HepG2 (cell line): Measurements from ENCODE around the gene MAPK13. TPM values are rescaled to one million over a fixed set of nuclear protein-coding genes. Genes with fewer than 3 reads are reported as not detected.

Experiments
- ATAC-seq: fragments of 200-7000 bp; cut with Tn5 transposase; 3 replicates; pipeline ENCODE4 v1.9.1; 2020; ENCODE audit warnings: mild to moderate bottlenecking, moderate library complexity
- BruUV-seq: library from RNA; stranded (reverse); fragments of 400-500 nt; replicated peaks from 2 replicates; lab custom pipeline; 2021; lab: Mats Ljungman, UMichigan
- CTCF ChIA-PET: fragments of 300-600 bp; formaldehyde crosslinking; extraction: SDS; loops from one replicate; lab custom pipeline; 2021; ENCODE audit warnings: low total read pairs, inconsistent platforms, low intra/inter-chr PET ratio; lab: Yijun Ruan, JAX
- POLR2A ChIA-PET: fragments of 350-600 bp; sonication (Branson Sonifier 250); formaldehyde crosslinking; loops from one replicate; lab custom pipeline; 2020; ENCODE audit warnings: antibody characterized with exemption, inconsistent platforms; lab: Yijun Ruan, JAX
- DNase-seq: peaks from one replicate; pipeline ENCODE4 v3.0.0-alpha.2; 2015; ENCODE audit warnings: low spot score
- FAIRE-seq: peaks from 3 replicates; lab custom pipeline; 2011; peaks lifted over from hg19 to GRCh38; lab: Jason Lieb, UNC
- H2AFZ ChIP-seq: one replicate; pipeline ENCODE4 v1.6.1; 2011; ENCODE audit warnings: low read length, inconsistent platforms
- H3K27ac ChIP-seq: fragments of 300-600 bp; 3 replicates; pipeline ENCODE4 v1.8.0; 2011; ENCODE audit warnings: mixed run types, mild to moderate bottlenecking, mixed read lengths, low read length, inconsistent platforms; ENCODE audit not compliant: insufficient read depth; ENCODE audit errors: extremely low read length
- H3K27me3 ChIP-seq, 2 experiments: fragments of 200-600 bp in 1 of 2; 2 replicates in 1 of 2; 3 replicates in 1 of 2; pipeline versions ENCODE4 v1.6.0 to v1.8.0; 2011; ENCODE audit warnings: low read length in 2 of 2, mild to moderate bottlenecking in 2 of 2, moderate library complexity in 2 of 2, inconsistent platforms in 1 of 2; ENCODE audit not compliant: insufficient read depth in 2 of 2, control insufficient read depth in 1 of 2
- H3K36me3 ChIP-seq, 2 experiments: fragments of 200-600 bp in 1 of 2; replicated peaks in 1 of 2; 2 replicates in 1 of 2; 3 replicates in 1 of 2; pipeline versions ENCODE4 v1.5.1 to v1.8.0; 2011; ENCODE audit warnings: low read length in 2 of 2, inconsistent platforms in 1 of 2; ENCODE audit not compliant: insufficient read depth in 2 of 2, control insufficient read depth in 1 of 2
- H3K4me1 ChIP-seq: 2 replicates; pipeline ENCODE4 v1.5.1; 2012; ENCODE audit warnings: low read length, inconsistent platforms; ENCODE audit not compliant: insufficient read depth
- H3K4me2 ChIP-seq: 2 replicates; pipeline ENCODE4 v1.6.0; 2011; ENCODE audit warnings: low read depth, low read length, inconsistent platforms
- H3K4me3 ChIP-seq, 3 experiments: fragments of 200-600 bp in 1 of 3; sonication (generic), shearing (Covaris generic) in 1 of 3; replicated peaks in 1 of 3; 2 replicates each; pipeline ENCODE4 v1.5.1; 2011 to 2016; ENCODE audit warnings: low read length in 3 of 3, inconsistent platforms in 2 of 3, low read depth in 2 of 3, mild to moderate bottlenecking in 2 of 3, control low read depth in 1 of 3, mixed read lengths in 1 of 3; ENCODE audit not compliant: insufficient read depth in 1 of 3
- H3K79me2 ChIP-seq: one replicate; pipeline ENCODE4 v1.6.1; 2011; ENCODE audit warnings: low read length, inconsistent platforms; ENCODE audit not compliant: insufficient read depth
- H3K9ac ChIP-seq: 2 replicates; pipeline ENCODE4 v1.6.0; 2011; ENCODE audit warnings: mild to moderate bottlenecking, low read depth, low read length, inconsistent platforms; ENCODE audit not compliant: insufficient read depth
- H3K9me3 ChIP-seq: 2 replicates; pipeline ENCODE4 v1.5.1; 2012; ENCODE audit warnings: mild to moderate bottlenecking, low read length
- H4K20me1 ChIP-seq: 2 replicates; pipeline ENCODE4 v1.6.0; 2011; ENCODE audit warnings: inconsistent platforms, mild to moderate bottlenecking, low read length, moderate library complexity; ENCODE audit not compliant: insufficient read depth
- HDAC2 ChIP-seq: sonication (generic); formaldehyde crosslinking; IDR thresholded peaks from 2 replicates; pipeline ENCODE4 v1.4.0; 2020; ENCODE audit warnings: missing genetic modification reagents
- WGBS: methylation state at CpG from one replicate; pipeline ENCODE4 v1.1.6; 2017; ENCODE audit warnings: low lambda C conversion rate; 5-methylcytosine and 5-hydroxymethylcytosine counted together
- in situ Hi-C: cut with HindIII; loops from 2 replicates; pipeline ENCODE4 v1.10.0; 2017; ENCODE audit warnings: low pct_unique_long_range_greater_than_20kb; ENCODE audit not compliant: extremely low pct_ligation_motif_present
- intact Hi-C: fragments of 100-400 bp; cut with micrococcal nuclease; formaldehyde crosslinking; loops from one replicate; pipeline ENCODE4 v1.10.0; 2022; ENCODE audit not compliant: unreplicated experiment
- polyA plus RNA-seq, 8 experiments: library from polyadenylated mRNA; depleted of rRNA in 3 of 8; stranded (reverse) in 7 of 8; unstranded in 1 of 8; fragments of >200 nt; fragmentation: Illumina TruSeq in 4 of 8; extraction: Trizol in 4 of 8; gene quantifications; 2 replicates each; pipeline versions ENCODE4 v1.2.1 to v1.2.3, GENCODE V29; 2011 to 2016; ENCODE audit warnings: low read depth in 4 of 8, missing spikeins in 1 of 8, mixed read lengths in 1 of 8; ENCODE audit not compliant: insufficient read depth in 1 of 8
- total RNA-seq, 5 experiments: library from RNA; depleted of rRNA; stranded (reverse); fragments of >200 nt; fragmentation: Illumina TruSeq; extraction: Trizol; gene quantifications; 2 replicates each; pipeline ENCODE4 v1.2.3, GENCODE V29; 2016; ENCODE audit warnings: low read depth in 1 of 5
- TF ChIP-seq, protein P1 (sequence below): sonication (generic); formaldehyde crosslinking; IDR thresholded peaks from 2 replicates; pipeline ENCODE4 v1.5.1; 2020; ENCODE audit warnings: mild to moderate bottlenecking, missing genetic modification reagents, moderate library complexity
- TF ChIP-seq, protein P2 (sequence below): sonication (generic); formaldehyde crosslinking; IDR thresholded peaks from 2 replicates; pipeline ENCODE4 v1.5.0; 2020; ENCODE audit warnings: mild to moderate bottlenecking, low read depth, missing genetic modification reagents, borderline replicate concordance

Gene MAPK13
- total and polyA plus RNA-seq, 2 of the 13 experiments (the other 11 are each of a cell fraction or from before 2014, with no cell fraction given): 12.7 to 43.4 TPM

DNA sequence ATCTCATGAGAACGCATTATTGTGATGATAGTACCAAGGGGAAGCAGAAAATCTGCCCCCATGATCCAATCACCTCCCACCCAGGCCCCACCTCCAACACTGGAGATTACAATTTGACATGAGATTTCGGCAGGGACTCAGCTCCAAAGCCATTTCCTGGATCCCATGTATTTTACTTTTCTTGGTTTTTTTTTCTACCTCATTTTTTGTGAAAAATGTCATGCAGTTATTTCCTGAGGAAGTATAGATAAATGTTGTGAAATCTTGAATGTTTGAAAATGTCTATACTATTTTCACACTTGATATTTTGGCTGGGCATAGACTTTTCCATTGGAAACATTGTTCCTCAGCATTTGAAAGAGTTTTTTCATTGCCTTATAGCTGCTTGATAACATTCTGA is 57.1 kb downstream of the MAPK13 start:
- WGBS: 81% methylated on average over 2 of the region's 2 CpGs
- TF ChIP-seq, protein P1, sequence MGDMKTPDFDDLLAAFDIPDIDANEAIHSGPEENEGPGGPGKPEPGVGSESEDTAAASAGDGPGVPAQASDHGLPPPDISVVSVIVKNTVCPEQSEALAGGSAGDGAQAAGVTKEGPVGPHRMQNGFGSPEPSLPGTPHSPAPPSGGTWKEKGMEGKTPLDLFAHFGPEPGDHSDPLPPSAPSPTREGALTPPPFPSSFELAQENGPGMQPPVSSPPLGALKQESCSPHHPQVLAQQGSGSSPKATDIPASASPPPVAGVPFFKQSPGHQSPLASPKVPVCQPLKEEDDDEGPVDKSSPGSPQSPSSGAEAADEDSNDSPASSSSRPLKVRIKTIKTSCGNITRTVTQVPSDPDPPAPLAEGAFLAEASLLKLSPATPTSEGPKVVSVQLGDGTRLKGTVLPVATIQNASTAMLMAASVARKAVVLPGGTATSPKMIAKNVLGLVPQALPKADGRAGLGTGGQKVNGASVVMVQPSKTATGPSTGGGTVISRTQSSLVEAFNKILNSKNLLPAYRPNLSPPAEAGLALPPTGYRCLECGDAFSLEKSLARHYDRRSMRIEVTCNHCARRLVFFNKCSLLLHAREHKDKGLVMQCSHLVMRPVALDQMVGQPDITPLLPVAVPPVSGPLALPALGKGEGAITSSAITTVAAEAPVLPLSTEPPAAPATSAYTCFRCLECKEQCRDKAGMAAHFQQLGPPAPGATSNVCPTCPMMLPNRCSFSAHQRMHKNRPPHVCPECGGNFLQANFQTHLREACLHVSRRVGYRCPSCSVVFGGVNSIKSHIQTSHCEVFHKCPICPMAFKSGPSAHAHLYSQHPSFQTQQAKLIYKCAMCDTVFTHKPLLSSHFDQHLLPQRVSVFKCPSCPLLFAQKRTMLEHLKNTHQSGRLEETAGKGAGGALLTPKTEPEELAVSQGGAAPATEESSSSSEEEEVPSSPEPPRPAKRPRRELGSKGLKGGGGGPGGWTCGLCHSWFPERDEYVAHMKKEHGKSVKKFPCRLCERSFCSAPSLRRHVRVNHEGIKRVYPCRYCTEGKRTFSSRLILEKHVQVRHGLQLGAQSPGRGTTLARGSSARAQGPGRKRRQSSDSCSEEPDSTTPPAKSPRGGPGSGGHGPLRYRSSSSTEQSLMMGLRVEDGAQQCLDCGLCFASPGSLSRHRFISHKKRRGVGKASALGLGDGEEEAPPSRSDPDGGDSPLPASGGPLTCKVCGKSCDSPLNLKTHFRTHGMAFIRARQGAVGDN: no peak
- TF ChIP-seq, protein P2, sequence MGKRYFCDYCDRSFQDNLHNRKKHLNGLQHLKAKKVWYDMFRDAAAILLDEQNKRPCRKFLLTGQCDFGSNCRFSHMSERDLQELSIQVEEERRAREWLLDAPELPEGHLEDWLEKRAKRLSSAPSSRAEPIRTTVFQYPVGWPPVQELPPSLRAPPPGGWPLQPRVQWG (CRISPR knock-in tag): no peak
- TF ChIP-seq HDAC2 (CRISPR knock-in tag): no peak

More for the DNA sequence above, 57.1 kb downstream of the MAPK13 start:
- in situ Hi-C loops: no loop called here
- H4K20me1 ChIP-seq: no peaks in the 10 kb centered on the region
- intact Hi-C loops: no loop called here
- POLR2A ChIA-PET: no interaction called here
- H3K36me3 ChIP-seq: no peaks in the 10 kb centered on the region
- DNase-seq (no peak), FAIRE-seq (no peak), ATAC-seq (no peak)
- no peaks in the 10 kb centered on the region for H3K9me3 ChIP-seq
- no peak overlapping the region for H3K4me2 ChIP-seq
- no peaks in the 10 kb centered on the region for H3K27me3 ChIP-seq
- no peaks in the 10 kb centered on the region for H3K4me1 ChIP-seq
- H2AFZ ChIP-seq: no peak overlapping the region
- H3K27ac ChIP-seq: no peak overlapping the region
- CTCF ChIA-PET: no interaction called here
- no peak overlapping the region for H3K4me3 ChIP-seq
- no TSS peak for BruUV-seq
- no peak overlapping the region for H3K9ac ChIP-seq
- H3K79me2 ChIP-seq: no peaks in the 10 kb centered on the region

Other genes with a start within 250 kb of the MAPK13 start
- 142 and 184 TPM in 2 replicates for gene SRPK1, start 209.4 kb upstream of the MAPK13 start, total RNA-seq (2016; rRNA removed; fragmentation: Illumina TruSeq; extraction: Trizol)
- gene SRPK1, start 209.4 kb upstream of the MAPK13 start, polyA plus RNA-seq (2011; rRNA removed): 50.6 and 56.4 TPM in 2 replicates
- gene SLC26A8, start 105.9 kb upstream of the MAPK13 start, total RNA-seq (2016; rRNA removed; fragmentation: Illumina TruSeq; extraction: Trizol): not detected in 2 replicates
- gene SLC26A8, start 105.9 kb upstream of the MAPK13 start, polyA plus RNA-seq (2011; rRNA removed): 0.42 and 0.46 TPM in 2 replicates
- gene MAPK14, start 102.7 kb upstream of the MAPK13 start, total RNA-seq (2016; rRNA removed; fragmentation: Illumina TruSeq; extraction: Trizol): 67.3 and 74.9 TPM in 2 replicates
- gene MAPK14, start 102.7 kb upstream of the MAPK13 start, polyA plus RNA-seq (2011; rRNA removed): 52.0 and 66.3 TPM in 2 replicates
- 12.3 and 14.7 TPM in 2 replicates for gene BRPF3, start 66.2 kb downstream of the MAPK13 start, total RNA-seq (2016; rRNA removed; fragmentation: Illumina TruSeq; extraction: Trizol)
- gene BRPF3, start 66.2 kb downstream of the MAPK13 start, polyA plus RNA-seq (2011; rRNA removed): 22.9 and 25.2 TPM in 2 replicates
- not detected in 2 replicates for gene PNPLA1, start 139.5 kb downstream of the MAPK13 start, total RNA-seq (2016; rRNA removed; fragmentation: Illumina TruSeq; extraction: Trizol)
- gene PNPLA1, start 139.5 kb downstream of the MAPK13 start, polyA plus RNA-seq (2011; rRNA removed): not detected in 2 replicates
- not detected in 2 replicates for gene BNIP5, start 206.4 kb downstream of the MAPK13 start, total RNA-seq (2016; rRNA removed; fragmentation: Illumina TruSeq; extraction: Trizol)
- 0.01 TPM in 1 of 2 replicates, not detected in the other for gene BNIP5, start 206.4 kb downstream of the MAPK13 start, polyA plus RNA-seq (2011; rRNA removed)